Brain microvascular endothelial cell (primary cell): ENCODE data around the gene ITPKA.

Source experiments
- DNase-seq: peaks from one replicate; pipeline ENCODE4 v3.0.0-alpha.2; 2020
- H3K27ac ChIP-seq: fragments of 250-450 bp; sonication (Bioruptor Pico); 2 replicates; pipeline ENCODE4 v1.5.1; 2020; ENCODE audit warnings: mild to moderate bottlenecking, moderate library complexity
- H3K27me3 ChIP-seq: fragments of 250-450 bp; sonication (Bioruptor Pico); replicated peaks from 2 replicates; pipeline ENCODE4 v1.5.1; 2020; ENCODE audit warnings: mild to moderate bottlenecking
- H3K36me3 ChIP-seq: fragments of 250-450 bp; sonication (Bioruptor Pico); replicated peaks from 2 replicates; pipeline ENCODE4 v1.5.1; 2020; ENCODE audit warnings: mild to moderate bottlenecking
- H3K4me3 ChIP-seq: 2 replicates; pipeline ENCODE4 v1.5.1; 2011; ENCODE audit warnings: low read depth, mild to moderate bottlenecking, control low read depth, low read length, moderate library complexity
- in situ Hi-C: cut with HindIII; loops from 2 replicates; pipeline ENCODE4 v1.10.0; 2017; ENCODE audit warnings: low sequenced_read_pairs, low pct_ligation_motif_present
- TF ChIP-seq, protein P1 (sequence below): IDR thresholded peaks from 2 replicates; pipeline ENCODE4 v1.5.1; 2011; ENCODE audit warnings: low read depth, mild to moderate bottlenecking, moderate library complexity, low read length, control low read depth, inconsistent platforms; ENCODE audit errors: missing control alignments

ITPKA gene

GRCh38 chr15:41510728-41511127 is 17.1 kb downstream of the ITPKA start:
- no peak for DNase-seq
- in situ Hi-C loops: no loop called here
- no peak overlapping the region for H3K4me3 ChIP-seq
- H3K27ac ChIP-seq: no peak overlapping the region
- TF ChIP-seq, protein P1, sequence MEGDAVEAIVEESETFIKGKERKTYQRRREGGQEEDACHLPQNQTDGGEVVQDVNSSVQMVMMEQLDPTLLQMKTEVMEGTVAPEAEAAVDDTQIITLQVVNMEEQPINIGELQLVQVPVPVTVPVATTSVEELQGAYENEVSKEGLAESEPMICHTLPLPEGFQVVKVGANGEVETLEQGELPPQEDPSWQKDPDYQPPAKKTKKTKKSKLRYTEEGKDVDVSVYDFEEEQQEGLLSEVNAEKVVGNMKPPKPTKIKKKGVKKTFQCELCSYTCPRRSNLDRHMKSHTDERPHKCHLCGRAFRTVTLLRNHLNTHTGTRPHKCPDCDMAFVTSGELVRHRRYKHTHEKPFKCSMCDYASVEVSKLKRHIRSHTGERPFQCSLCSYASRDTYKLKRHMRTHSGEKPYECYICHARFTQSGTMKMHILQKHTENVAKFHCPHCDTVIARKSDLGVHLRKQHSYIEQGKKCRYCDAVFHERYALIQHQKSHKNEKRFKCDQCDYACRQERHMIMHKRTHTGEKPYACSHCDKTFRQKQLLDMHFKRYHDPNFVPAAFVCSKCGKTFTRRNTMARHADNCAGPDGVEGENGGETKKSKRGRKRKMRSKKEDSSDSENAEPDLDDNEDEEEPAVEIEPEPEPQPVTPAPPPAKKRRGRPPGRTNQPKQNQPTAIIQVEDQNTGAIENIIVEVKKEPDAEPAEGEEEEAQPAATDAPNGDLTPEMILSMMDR: no peak
- H3K27me3 ChIP-seq: peaks cover 33% of the 10 kb centered on the region
- no peaks in the 10 kb centered on the region for H3K36me3 ChIP-seq

DNA sequence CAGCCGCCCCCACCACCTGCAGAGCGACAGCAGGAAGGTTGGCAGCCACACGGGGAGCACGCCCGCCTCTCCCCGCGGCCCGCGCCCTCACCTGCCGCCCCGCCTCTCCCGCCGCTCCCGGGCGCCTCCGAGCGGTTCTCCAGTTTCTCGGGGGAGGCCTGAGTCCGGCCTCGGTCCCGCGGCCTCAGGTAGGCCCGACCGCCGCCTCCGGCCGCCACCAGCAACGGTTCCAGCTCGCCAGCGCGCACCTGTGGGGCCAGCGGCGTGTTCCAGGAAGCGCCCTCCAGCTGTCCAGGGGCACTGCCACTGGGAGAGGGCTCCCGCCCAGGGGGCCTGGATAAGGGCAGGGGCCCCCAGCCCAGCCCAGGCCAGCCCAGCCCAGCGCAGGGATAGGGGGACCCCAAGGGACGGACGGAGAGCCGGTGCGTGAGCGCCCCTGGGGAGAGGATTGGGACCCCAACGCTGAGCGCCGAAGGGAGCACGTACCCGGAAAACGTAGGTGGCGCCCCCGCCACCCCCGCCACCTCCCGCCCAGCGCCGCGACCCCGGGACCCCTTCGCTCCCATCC is 17.7 kb downstream of the ITPKA start:
- DNase-seq: no peak
- in situ Hi-C loops: no loop called here
- Histone ChIP-seq H3K27me3 (peaks cover 33% of the 10 kb centered on the region), H3K4me3 (no peak overlapping the region), H3K36me3 (no peaks in the 10 kb centered on the region), H3K27ac (no peak overlapping the region)
- TF ChIP-seq, protein P1: no peak

DNA sequence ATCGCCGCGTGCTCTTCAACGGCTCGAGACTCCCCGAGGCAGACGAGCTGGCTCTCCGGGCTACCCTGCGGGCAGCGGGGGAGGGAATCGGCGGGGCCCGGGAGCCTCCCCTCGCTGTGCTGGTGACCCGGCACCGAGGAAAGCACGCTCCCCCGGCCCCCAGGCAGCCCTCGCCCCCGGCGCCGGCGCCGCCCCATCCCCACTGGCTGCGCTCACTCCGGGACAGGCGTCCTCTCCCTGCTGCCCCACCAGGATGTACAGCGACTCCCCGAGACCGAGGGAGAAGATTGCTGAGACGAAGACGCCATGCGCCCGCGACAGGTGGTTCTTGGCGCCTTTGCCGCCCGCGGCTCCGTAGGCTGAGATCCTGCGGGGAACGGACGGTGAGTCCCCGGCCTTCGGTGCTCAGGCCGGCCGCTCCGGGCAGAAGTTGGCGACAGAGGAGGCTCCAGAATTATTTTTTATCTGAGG is 18.3 kb downstream of the ITPKA start:
- no peak overlapping the region for H3K4me3 ChIP-seq
- in situ Hi-C loops: no loop called here
- peaks cover 33% of the 10 kb centered on the region for H3K27me3 ChIP-seq
- TF ChIP-seq, protein P1: no peak
- no peaks in the 10 kb centered on the region for H3K36me3 ChIP-seq
- H3K27ac ChIP-seq: no peak overlapping the region
- DNase-seq: no peak

DNA sequence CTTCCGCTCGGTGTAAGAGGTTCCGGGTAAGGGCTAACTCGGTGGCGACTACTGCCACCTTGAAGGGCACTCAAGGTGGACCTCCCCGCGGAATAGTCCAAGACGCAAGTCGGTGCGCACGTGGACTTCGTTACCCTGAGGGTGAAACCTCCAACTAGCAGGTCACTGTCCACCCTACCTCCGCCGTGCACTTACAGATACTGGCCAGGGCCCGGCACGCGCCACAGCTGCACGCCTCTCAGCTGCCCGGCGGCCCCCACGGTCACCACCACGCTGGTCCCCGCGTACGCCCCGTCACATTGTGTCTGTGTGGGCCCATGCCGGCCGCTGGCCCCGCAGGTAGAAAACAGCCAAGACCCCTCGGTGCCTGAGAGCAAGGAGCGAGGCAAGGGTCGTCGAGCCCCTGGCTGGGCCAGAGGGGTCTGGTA is 18.9 kb downstream of the ITPKA start:
- H3K4me3 ChIP-seq: no peak overlapping the region
- TF ChIP-seq, protein P1: no peak
- no peaks in the 10 kb centered on the region for H3K36me3 ChIP-seq
- DNase-seq: no peak
- in situ Hi-C loops: no loop called here
- H3K27ac ChIP-seq: no peak overlapping the region
- peaks cover 33% of the 10 kb centered on the region for H3K27me3 ChIP-seq

DNA sequence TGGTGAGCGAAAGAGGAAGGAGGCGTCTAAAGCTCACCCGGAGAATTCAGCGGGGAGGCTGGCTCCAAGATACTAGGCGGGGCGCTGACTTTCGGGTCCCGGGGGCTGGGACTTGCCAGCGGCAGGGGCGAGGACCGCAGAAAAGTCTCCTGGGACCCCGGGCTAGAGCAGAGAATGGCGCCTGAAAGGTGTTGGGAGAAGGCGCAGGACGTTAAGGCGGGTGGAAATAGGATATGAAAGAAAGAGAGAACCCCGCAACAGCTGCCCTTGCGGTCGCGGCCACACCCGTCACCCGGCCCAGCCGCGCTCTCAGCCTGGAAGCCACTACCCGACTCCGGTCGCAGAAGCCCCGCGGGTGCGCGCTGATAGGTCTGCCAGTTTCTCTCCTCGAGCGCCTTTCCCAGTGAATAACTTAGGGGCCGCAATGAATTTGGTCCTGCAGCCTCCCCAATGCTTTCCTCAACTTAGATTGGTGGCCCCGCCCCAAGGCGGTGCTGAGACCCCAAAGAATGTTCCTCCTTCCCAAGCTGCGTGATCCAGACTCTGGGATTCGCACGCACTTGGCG is 19.3 kb downstream of the ITPKA start:
- in situ Hi-C loops: no loop called here
- peak overlapping the region; percentile 37 for H3K4me3 ChIP-seq
- DNase-seq: no peak
- H3K27ac ChIP-seq: no peak overlapping the region
- no peaks in the 10 kb centered on the region for H3K36me3 ChIP-seq
- TF ChIP-seq, protein P1: no peak
- H3K27me3 ChIP-seq: peaks cover 33% of the 10 kb centered on the region
